ENCODE results near the gene MYO18A.

The MYO18A gene

DNA sequence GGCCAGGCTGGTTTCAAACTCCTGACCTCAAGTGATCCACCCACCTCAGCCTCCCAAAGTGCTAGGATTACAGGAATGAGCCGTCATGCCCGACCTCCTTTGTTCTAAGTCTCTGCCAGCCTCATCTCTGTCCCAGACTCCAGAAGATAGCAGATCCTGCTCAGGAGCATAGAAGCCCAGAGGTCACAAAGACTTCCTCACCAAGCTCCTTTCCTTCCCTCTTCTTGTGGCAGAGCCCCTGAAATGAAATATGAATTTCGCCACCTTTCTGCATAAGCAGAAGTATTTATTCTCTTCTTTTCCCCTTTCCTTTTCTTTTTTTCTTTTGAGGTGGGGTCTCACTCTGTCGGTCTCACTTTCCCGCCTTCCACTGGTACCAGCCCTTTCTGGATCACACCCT lies 148.7 kb downstream of the MYO18A start:
- DNase-seq (ENCODE audit: low read depth in 3 of 3) = no peak

GRCh38 chr17:29024316-29024952 lies 155.8 kb downstream of the MYO18A start:
- DNase-seq (ENCODE audit: low read depth in 3 of 3) = no peak

GRCh38 chr17:29022074-29022473 lies 158.1 kb downstream of the MYO18A start:
- DNase-seq (ENCODE audit: low read depth in 3 of 3) = no peak

GRCh38 chr17:29021226-29021625 lies 159.0 kb downstream of the MYO18A start:
- no peak for DNase-seq (ENCODE audit: low read depth in 3 of 3)

All from stimulated activated CD4-positive, alpha-beta T cell treated with anti-CD3 and anti-CD28 coated beads, TNF-alpha, amount 100 ng/mL, for 4 hours (primary cell).